GM18505 (cell line): Measurements from ENCODE around the gene RAPGEF4.
"Not testable (repeated sequence)": the region's sequence is repeated elsewhere in the genome, so short reads cannot be mapped to it uniquely, and the experiment has no call there.

ENCODE experiments used
- ATAC-seq: cut with Tn5 transposase; IDR thresholded peaks from one replicate; pipeline ENCODE4 v1.9.1; 2021; ENCODE audit not compliant: unreplicated experiment
- POLR2A ChIP-seq: IDR thresholded peaks from 4 replicates; pipeline ENCODE4 v1.6.1; 2011; ENCODE audit warnings: borderline replicate concordance; ENCODE audit not compliant: insufficient read depth, insufficient read length; ENCODE audit errors: extremely low read depth

The RAPGEF4 gene

GRCh38 chr2:172739661-172740266 is 4.1 kb downstream of the RAPGEF4 start:
- ATAC-seq = no peak
- TF ChIP-seq POLR2A = no peak

- TF ChIP-seq POLR2A = no peak
- ATAC-seq = no peak
Measured at GRCh38 chr2:172740856-172741255, 5.2 kb downstream of the RAPGEF4 start.

GRCh38 chr2:172742931-172743540 is 7.4 kb downstream of the RAPGEF4 start:
- no peak for ATAC-seq
- TF ChIP-seq POLR2A = no peak

GRCh38 chr2:172743898-172744297 is 8.3 kb downstream of the RAPGEF4 start:
- ATAC-seq = no peak
- no peak for TF ChIP-seq POLR2A

- TF ChIP-seq POLR2A = no peak
- no peak for ATAC-seq
Measured at GRCh38 chr2:172745636-172746035, 10.0 kb downstream of the RAPGEF4 start.

- ATAC-seq = not testable (repeated sequence)
Measured at GRCh38 chr2:172748543-172748942, 12.9 kb downstream of the RAPGEF4 start.

- ATAC-seq = no peak
Measured at GRCh38 chr2:172749388-172749787, 13.7 kb downstream of the RAPGEF4 start.

GRCh38 chr2:172751564-172751963 is 15.9 kb downstream of the RAPGEF4 start:
- no peak for TF ChIP-seq POLR2A
- no peak for ATAC-seq

More at GRCh38 chr2:172749388-172749787, 13.7 kb downstream of the RAPGEF4 start:
- no peak for TF ChIP-seq POLR2A

- no peak for ATAC-seq
- TF ChIP-seq POLR2A = no peak
Measured at GRCh38 chr2:172753610-172754009, 18.0 kb downstream of the RAPGEF4 start.

GRCh38 chr2:172759441-172759840 is 23.8 kb downstream of the RAPGEF4 start:
- no peak for ATAC-seq
- no peak for TF ChIP-seq POLR2A

GRCh38 chr2:172761306-172761705 is 25.7 kb downstream of the RAPGEF4 start:
- ATAC-seq = no peak
- no peak for TF ChIP-seq POLR2A

- TF ChIP-seq POLR2A = no peak
- ATAC-seq = no peak
Measured at GRCh38 chr2:172762574-172762973, 26.9 kb downstream of the RAPGEF4 start.

GRCh38 chr2:172763079-172763478 is 27.4 kb downstream of the RAPGEF4 start:
- TF ChIP-seq POLR2A = no peak
- no peak for ATAC-seq

- no peak for TF ChIP-seq POLR2A
- ATAC-seq = no peak
Measured at GRCh38 chr2:172765662-172766061, 30.0 kb downstream of the RAPGEF4 start.
